Neuronal stem cell (in vitro differentiated cells): ENCODE measurements around the gene ATP9B.
A peak's percentile ranks its signal among the peaks of the same experiment; 100 is the strongest.

ENCODE experiments used
- DNase-seq: peaks from one replicate; pipeline ENCODE4 v3.0.0-alpha.2; 2013; ENCODE audit warnings: low spot score
- H2AFZ ChIP-seq: one replicate; pipeline ENCODE4 v1.6.1; 2013; ENCODE audit warnings: mild to moderate bottlenecking, low read length, inconsistent platforms
- H2AK5ac ChIP-seq: 2 replicates; pipeline ENCODE4 v1.6.1; 2013; ENCODE audit warnings: low read depth, mild to moderate bottlenecking, inconsistent platforms, low read length, moderate library complexity, mixed read lengths
- H2BK120ac ChIP-seq: 2 replicates; pipeline ENCODE4 v1.6.1; 2013; ENCODE audit warnings: low read depth, mild to moderate bottlenecking, inconsistent platforms, low read length, moderate library complexity, mixed read lengths
- H2BK12ac ChIP-seq: one replicate; pipeline ENCODE4 v1.6.1; 2013; ENCODE audit warnings: low read length, inconsistent platforms
- H2BK15ac ChIP-seq: 2 replicates; pipeline ENCODE4 v1.6.1; 2013; ENCODE audit warnings: mild to moderate bottlenecking, low read length, inconsistent platforms, mixed read lengths
- H2BK5ac ChIP-seq: one replicate; pipeline ENCODE4 v1.6.1; 2013; ENCODE audit warnings: inconsistent platforms, mild to moderate bottlenecking, low read length, moderate library complexity
- H3K14ac ChIP-seq: one replicate; pipeline ENCODE4 v1.6.1; 2013; ENCODE audit warnings: low read length, inconsistent platforms
- H3K18ac ChIP-seq: 2 replicates; pipeline ENCODE4 v1.6.1; 2013; ENCODE audit warnings: low read length, inconsistent platforms
- H3K23ac ChIP-seq: 2 replicates; pipeline ENCODE4 v1.6.1; 2013; ENCODE audit warnings: low read depth, mild to moderate bottlenecking, mixed read lengths, low read length, inconsistent platforms; ENCODE audit not compliant: poor library complexity
- H3K27ac ChIP-seq: replicated peaks from 3 replicates; pipeline ENCODE4 v1.5.1; 2013; ENCODE audit warnings: low read length, inconsistent platforms
- H3K27me3 ChIP-seq, 3 experiments: 2 replicates each; pipeline ENCODE4 v1.6.1; 2013; ENCODE audit warnings: low read length in 3 of 3, mild to moderate bottlenecking in 2 of 3, inconsistent platforms in 1 of 3, low read depth in 1 of 3, mixed read lengths in 1 of 3, moderate library complexity in 1 of 3; ENCODE audit not compliant: control insufficient read depth in 3 of 3, insufficient read depth in 3 of 3
- H3K36me3 ChIP-seq, 2 donors: replicated peaks in 1 of 2; 2 replicates each; pipeline ENCODE4 v1.6.1; 2013; ENCODE audit warnings: low read length in 2 of 2; ENCODE audit not compliant: control insufficient read depth in 2 of 2, insufficient read depth in 2 of 2
- H3K4ac ChIP-seq: 2 replicates; pipeline ENCODE4 v1.6.1; 2013; ENCODE audit warnings: inconsistent platforms, mild to moderate bottlenecking, low read length, moderate library complexity
- H3K4me1 ChIP-seq, 2 donors: 1 replicate in 1 of 2; 2 replicates in 1 of 2; pipeline ENCODE4 v1.6.1; 2013; ENCODE audit warnings: low read length in 2 of 2, low read depth in 1 of 2; ENCODE audit not compliant: control insufficient read depth in 2 of 2, insufficient read depth in 1 of 2
- H3K4me2 ChIP-seq: one replicate; pipeline ENCODE4 v1.6.1; 2013; ENCODE audit warnings: mild to moderate bottlenecking, low read length, inconsistent platforms; ENCODE audit not compliant: insufficient read depth, poor library complexity, severe bottlenecking
- H3K4me3 ChIP-seq, 2 donors: 2 replicates each; pipeline ENCODE4 v1.5.1; 2013; ENCODE audit warnings: low read length in 2 of 2, mild to moderate bottlenecking in 2 of 2, inconsistent platforms in 1 of 2, moderate library complexity in 1 of 2
- H3K79me1 ChIP-seq: one replicate; pipeline ENCODE4 v1.6.1; 2013; ENCODE audit warnings: low read depth, mild to moderate bottlenecking, inconsistent platforms, low read length, moderate library complexity
- H3K9ac ChIP-seq: one replicate; pipeline ENCODE4 v1.6.1; 2013; ENCODE audit warnings: mild to moderate bottlenecking, low read depth, low read length, inconsistent platforms; ENCODE audit not compliant: poor library complexity
- H3K9me3 ChIP-seq, 2 donors: replicated peaks in 1 of 2; 2 replicates each; pipeline versions ENCODE3 to v1.6.1; 2013; ENCODE audit warnings: low read length in 2 of 2, mild to moderate bottlenecking in 2 of 2, inconsistent platforms in 1 of 2, low read depth in 1 of 2, mixed read lengths in 1 of 2, moderate library complexity in 1 of 2; ENCODE audit not compliant: control insufficient read depth in 2 of 2, insufficient read depth in 1 of 2
- H4K8ac ChIP-seq: one replicate; pipeline ENCODE4 v1.6.1; 2013; ENCODE audit warnings: low read depth, mild to moderate bottlenecking, inconsistent platforms, low read length, moderate library complexity
- H4K91ac ChIP-seq: one replicate; pipeline ENCODE4 v1.6.1; 2013; ENCODE audit warnings: low read length, low read depth, mild to moderate bottlenecking, inconsistent platforms; ENCODE audit not compliant: poor library complexity
- WGBS, 2 donors: extraction: QIAGEN DNeasy Blood & Tissue Kit; methylation state at CpG; one replicate each; pipeline ENCODE4 v1.1.7; 2013; ENCODE audit warnings: missing lambda C conversion rate in 2 of 2, mixed read lengths in 1 of 2; ENCODE audit not compliant: insufficient read length in 2 of 2, insufficient replicate concordance in 1 of 2; ENCODE audit errors: extremely low coverage in 2 of 2; 5-methylcytosine and 5-hydroxymethylcytosine counted together

The ATP9B gene

DNA sequence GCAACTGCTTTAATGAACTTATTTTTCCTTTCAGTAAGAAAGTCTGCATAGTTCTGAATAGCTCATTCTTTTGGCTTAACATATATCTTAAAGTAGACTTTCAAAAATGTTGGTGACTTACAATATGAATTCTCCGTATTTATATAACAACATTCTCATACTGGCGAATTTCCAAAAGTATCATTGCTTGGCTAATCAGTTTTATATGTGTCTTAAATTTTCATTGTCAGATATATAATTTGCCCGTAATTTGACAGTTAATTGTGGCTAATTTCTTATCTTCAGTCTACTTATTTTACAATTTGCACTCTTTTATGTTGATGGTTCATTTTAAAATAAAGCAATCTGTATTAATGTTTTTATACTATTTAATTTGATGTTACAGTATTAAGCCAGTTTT is 144.9 kb downstream of the ATP9B start:
- H3K4me2 ChIP-seq = no peak overlapping the region
- H2BK12ac ChIP-seq = no peak overlapping the region
- H2AK5ac ChIP-seq = no peak overlapping the region
- no peak overlapping the region for H4K91ac ChIP-seq
- no peaks in the 10 kb centered on the region for H3K4me1 ChIP-seq
- no peak overlapping the region for H3K4me3 ChIP-seq
- DNase-seq = no peak
- H3K23ac ChIP-seq = no peak overlapping the region
- H3K36me3 ChIP-seq = peaks cover 3% of the 10 kb centered on the region in 2 donors
- H3K27ac ChIP-seq = no peak overlapping the region
- no peak overlapping the region for H2BK5ac ChIP-seq
- no peak overlapping the region for H2BK120ac ChIP-seq
- H2BK15ac ChIP-seq = no peak overlapping the region
- no peak overlapping the region for H3K9ac ChIP-seq
- no CpG with 5 or more reads among the region's 3 CpGs for WGBS, 2 donors
- no peaks in the 10 kb centered on the region for H3K27me3 ChIP-seq
- H3K9me3 ChIP-seq = no peaks in the 10 kb centered on the region
- H3K79me1 ChIP-seq = peaks cover 1% of the 10 kb centered on the region
- no peak overlapping the region for H3K4ac ChIP-seq
- H3K14ac ChIP-seq = no peak overlapping the region
- no peak overlapping the region for H3K18ac ChIP-seq
- no peak overlapping the region for H2AFZ ChIP-seq
- H4K8ac ChIP-seq = no peak overlapping the region

DNA sequence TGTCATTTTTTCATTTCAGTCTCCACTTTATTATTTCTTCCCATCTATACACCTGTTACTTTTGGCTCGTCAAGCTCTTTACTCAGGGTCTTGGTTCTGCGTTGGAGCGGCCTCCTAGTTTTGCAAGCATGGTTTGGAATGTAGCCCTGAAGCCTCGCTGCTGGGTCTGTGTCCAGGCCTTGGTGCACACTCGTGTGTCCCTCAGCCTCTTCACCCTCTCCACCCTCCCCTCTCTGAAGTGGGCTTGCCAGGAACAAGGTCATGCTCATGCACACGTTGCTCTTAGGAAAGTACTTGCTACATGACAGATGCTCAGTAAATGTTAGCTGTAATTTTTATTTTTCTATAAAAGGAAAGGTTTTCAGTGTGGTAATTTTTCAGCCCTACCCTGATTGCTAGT is 147.0 kb downstream of the ATP9B start:
- peaks cover 1% of the 10 kb centered on the region for H3K79me1 ChIP-seq
- no peak overlapping the region for H3K23ac ChIP-seq
- no peak overlapping the region for H3K27ac ChIP-seq
- no peak overlapping the region for H3K18ac ChIP-seq
- no peak overlapping the region for H2BK12ac ChIP-seq
- H3K9ac ChIP-seq = no peak overlapping the region
- H2BK15ac ChIP-seq = no peak overlapping the region
- H2AFZ ChIP-seq = no peak overlapping the region
- WGBS, 2 donors = no CpG with 5 or more reads among the region's 6 CpGs
- H4K91ac ChIP-seq = no peak overlapping the region
- no peak overlapping the region for H3K4ac ChIP-seq
- DNase-seq = no peak
- H3K27me3 ChIP-seq = no peaks in the 10 kb centered on the region
- no peak overlapping the region for H3K14ac ChIP-seq
- H3K36me3 ChIP-seq = no peaks in the 10 kb centered on the region
- no peak overlapping the region for H2AK5ac ChIP-seq
- no peaks in the 10 kb centered on the region for H3K4me1 ChIP-seq
- H2BK5ac ChIP-seq = no peak overlapping the region
- H3K9me3 ChIP-seq = no peaks in the 10 kb centered on the region
- H3K4me3 ChIP-seq = no peak overlapping the region
- H3K4me2 ChIP-seq = no peak overlapping the region
- no peak overlapping the region for H4K8ac ChIP-seq
- H2BK120ac ChIP-seq = no peak overlapping the region

DNA sequence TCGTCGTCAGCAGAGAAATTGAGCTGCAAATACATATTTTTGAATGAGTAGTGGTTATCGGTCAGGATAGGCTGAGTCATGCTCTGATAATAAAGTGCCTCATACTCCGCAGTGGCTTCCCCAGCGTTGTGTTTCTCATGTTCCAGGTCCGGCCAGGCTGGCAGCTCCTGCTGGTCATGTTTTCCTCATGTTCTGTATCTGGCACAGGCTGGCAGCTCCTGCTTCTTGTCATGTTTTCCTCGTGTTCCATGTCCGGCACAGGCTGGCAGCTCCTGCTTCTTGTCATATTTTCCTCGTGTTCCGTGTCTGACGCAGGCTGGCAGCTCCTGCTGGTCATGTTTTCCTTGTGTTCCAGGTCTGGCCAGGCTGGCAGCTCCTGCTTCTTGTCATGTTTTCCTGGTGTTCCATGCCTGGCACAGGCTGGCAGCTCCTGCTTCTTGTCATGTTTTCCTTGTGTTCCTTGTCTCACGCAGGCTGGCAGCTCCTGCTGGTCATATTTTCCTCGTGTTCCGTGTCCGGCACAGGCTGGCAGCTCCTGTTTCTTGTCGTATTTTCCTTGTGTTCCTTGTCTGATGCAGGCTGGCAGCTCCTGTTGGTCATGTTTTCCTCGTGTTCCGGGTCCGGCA is 148.9 kb downstream of the ATP9B start:
- H3K23ac ChIP-seq = peak overlapping the region; percentile 36
- H4K91ac ChIP-seq = no peak overlapping the region
- H2BK12ac ChIP-seq = no peak overlapping the region
- no peak overlapping the region for H4K8ac ChIP-seq
- no peak for DNase-seq
- peak overlapping the region; percentile 14 for H3K4ac ChIP-seq
- no peaks in the 10 kb centered on the region for H3K4me1 ChIP-seq
- H3K14ac ChIP-seq = peak overlapping the region; percentile 11
- H3K27me3 ChIP-seq = no peaks in the 10 kb centered on the region
- H2BK5ac ChIP-seq = no peak overlapping the region
- H3K4me3 ChIP-seq = no peak overlapping the region
- H3K4me2 ChIP-seq = no peak overlapping the region
- H3K79me1 ChIP-seq = peaks cover 1% of the 10 kb centered on the region
- H3K18ac ChIP-seq = no peak overlapping the region
- H3K9ac ChIP-seq = no peak overlapping the region
- H2AFZ ChIP-seq = no peak overlapping the region
- H2BK15ac ChIP-seq = no peak overlapping the region
- H2AK5ac ChIP-seq = no peak overlapping the region
- H2BK120ac ChIP-seq = no peak overlapping the region
- no peak overlapping the region for H3K27ac ChIP-seq
- no peaks in the 10 kb centered on the region for H3K9me3 ChIP-seq
- H3K36me3 ChIP-seq = peaks cover 0 to 3% of the 10 kb centered on the region in 2 donors
- no CpG with 5 or more reads among the region's 19 CpGs for WGBS, 2 donors

DNA sequence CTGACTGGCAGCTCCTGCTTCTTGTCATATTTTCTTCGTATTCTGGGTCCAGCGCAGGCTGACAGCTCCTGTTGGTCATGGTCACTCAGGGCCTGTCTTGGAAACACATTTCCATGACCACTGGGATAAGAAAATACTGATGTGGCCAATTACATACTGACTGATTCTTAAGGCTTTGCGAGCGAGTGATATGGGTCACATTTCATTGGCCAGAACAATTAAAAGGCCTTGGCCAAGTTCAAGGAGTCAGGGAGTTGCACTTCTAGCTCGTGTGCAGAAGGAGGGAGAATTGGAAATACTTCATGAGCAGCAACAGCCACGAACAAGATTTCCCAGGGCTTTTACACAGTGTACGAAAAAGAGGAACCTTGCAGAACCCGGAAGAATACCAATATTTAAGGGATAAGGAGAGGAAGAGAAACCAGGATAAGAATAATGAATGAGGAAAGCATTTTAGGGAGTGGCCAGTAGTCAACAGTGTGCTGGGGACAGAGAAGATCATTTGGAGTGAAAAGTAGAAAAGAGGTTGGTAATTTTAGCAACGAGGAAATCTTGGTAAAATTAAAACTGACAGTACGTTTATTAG is 149.5 kb downstream of the ATP9B start:
- 100% methylated on average over 1 of the region's 10 CpGs; no CpG with 5 or more reads in 1 of the 2 donors for WGBS, 2 donors
- no peak overlapping the region for H2AFZ ChIP-seq
- H3K4ac ChIP-seq = no peak overlapping the region
- no peaks in the 10 kb centered on the region for H3K4me1 ChIP-seq
- H3K36me3 ChIP-seq = peaks cover 0 to 3% of the 10 kb centered on the region in 2 donors
- no peak overlapping the region for H4K8ac ChIP-seq
- H3K9ac ChIP-seq = no peak overlapping the region
- no peak overlapping the region for H3K27ac ChIP-seq
- no peak overlapping the region for H2AK5ac ChIP-seq
- no peak overlapping the region for H2BK15ac ChIP-seq
- H3K23ac ChIP-seq = no peak overlapping the region
- no peak overlapping the region for H4K91ac ChIP-seq
- no peak overlapping the region for H2BK5ac ChIP-seq
- no peaks in the 10 kb centered on the region for H3K9me3 ChIP-seq
- no peak overlapping the region for H3K4me2 ChIP-seq
- DNase-seq = no peak
- no peak overlapping the region for H2BK12ac ChIP-seq
- H2BK120ac ChIP-seq = no peak overlapping the region
- no peak overlapping the region for H3K14ac ChIP-seq
- no peak overlapping the region for H3K4me3 ChIP-seq
- H3K27me3 ChIP-seq = no peaks in the 10 kb centered on the region
- H3K18ac ChIP-seq = no peak overlapping the region
- peaks cover 1% of the 10 kb centered on the region for H3K79me1 ChIP-seq
